Gastrocnemius medialis (tissue), 4 donors: ENCODE data around the gene CACTIN.

ENCODE experiments used
- CTCF ChIP-seq, 5 experiments: fragments of 450-650 bp in 3 of 5; fragments of 200-600 bp in 2 of 5; sonication (generic) in 2 of 5; IDR thresholded peaks in 4 of 5; conservative IDR thresholded peaks in 1 of 5; 1 replicate in 4 of 5; 2 replicates in 1 of 5; pipeline ENCODE4 v1.5.1; 2016 to 2019; ENCODE audit warnings: antibody characterized with exemption in 5 of 5, mild to moderate bottlenecking in 3 of 5, moderate library complexity in 3 of 5
- POLR2A ChIP-seq, 2 donors: fragments of 450-650 bp; IDR thresholded peaks; one replicate each; pipeline ENCODE4 v1.6.1; 2017; ENCODE audit warnings: antibody characterized with exemption in 2 of 2, mild to moderate bottlenecking in 2 of 2, moderate library complexity in 2 of 2

- TF ChIP-seq POLR2A (IDR thresholded peaks at IDR 0.05) (no peak), CTCF (IDR thresholded peaks at IDR 0.05 in 4 of 5, conservative IDR thresholded peaks at IDR 0.05 in 1 of 5) (no peak)
These were observed 16.5 kb upstream of the CACTIN start for GRCh38 chr19:3642987-3643673.
